Common myeloid progenitor, CD34-positive (primary cell): ENCODE data around the gene WIPI1.

Experiments used
- CTCF ChIA-PET: fragments of 350-600 bp; sonication (Branson Sonifier 250); formaldehyde crosslinking; loops from one replicate; lab custom pipeline; 2021; ENCODE audit warnings: antibody characterized with exemption; lab: Charles Lee
- POLR2A ChIA-PET: fragments of 350-600 bp; sonication (Branson Sonifier 250); formaldehyde crosslinking; loops from one replicate; lab custom pipeline; 2021; ENCODE audit warnings: antibody characterized with exemption; lab: Charles Lee
- DNase-seq, 3 donors: peaks; one replicate each; pipeline versions ENCODE4 v3.0.0 to v3.0.0-alpha.2; 2013
- H3K27ac ChIP-seq, 2 experiments: 1 replicate in 1 of 2; 2 replicates in 1 of 2; pipeline ENCODE4 v1.7.0; 2013; ENCODE audit warnings: inconsistent platforms in 2 of 2, low read length in 2 of 2, mild to moderate bottlenecking in 2 of 2, low read depth in 1 of 2, moderate library complexity in 1 of 2; ENCODE audit not compliant: severe bottlenecking in 2 of 2, insufficient read depth in 1 of 2, poor library complexity in 1 of 2
- H3K27me3 ChIP-seq, 5 experiments: replicated peaks in 2 of 5; 1 replicate in 3 of 5; 2 replicates in 2 of 5; pipeline versions ENCODE4 v1.6.1 to v1.7.0; 2013; ENCODE audit warnings: low read length in 4 of 5, mild to moderate bottlenecking in 2 of 5, moderate library complexity in 2 of 5, inconsistent platforms in 1 of 5; ENCODE audit not compliant: insufficient read depth in 5 of 5, control insufficient read depth in 4 of 5
- H3K36me3 ChIP-seq, 4 experiments: 1 replicate in 2 of 4; 2 replicates in 2 of 4; pipeline versions ENCODE4 v1.6.1 to v1.7.0; 2013; ENCODE audit warnings: low read length in 3 of 4, control low read depth in 1 of 4, mild to moderate bottlenecking in 1 of 4; ENCODE audit not compliant: control insufficient read depth in 4 of 4, insufficient read depth in 4 of 4
- H3K4me1 ChIP-seq, 4 experiments: 1 replicate in 3 of 4; 2 replicates in 1 of 4; pipeline versions ENCODE4 v1.6.1 to v1.7.1; 2013; ENCODE audit warnings: low read length in 3 of 4, mild to moderate bottlenecking in 3 of 4, control low read depth in 1 of 4, inconsistent platforms in 1 of 4, moderate library complexity in 1 of 4; ENCODE audit not compliant: control insufficient read depth in 4 of 4, insufficient read depth in 4 of 4; ENCODE audit errors: control extremely low read depth in 1 of 4
- H3K4me3 ChIP-seq, 7 experiments: 1 replicate in 4 of 7; 2 replicates in 3 of 7; pipeline versions ENCODE4 v1.5.1 to v1.7.0; 2013; ENCODE audit warnings: mild to moderate bottlenecking in 7 of 7, low read length in 6 of 7, moderate library complexity in 6 of 7, inconsistent platforms in 2 of 7, low read depth in 2 of 7, control low read depth in 1 of 7; ENCODE audit not compliant: insufficient read depth in 4 of 7, control insufficient read depth in 1 of 7; ENCODE audit errors: extremely low read depth in 1 of 7
- H3K9me3 ChIP-seq, 5 experiments: 1 replicate in 4 of 5; 2 replicates in 1 of 5; pipeline versions ENCODE4 v1.6.1 to v1.7.1; 2013; ENCODE audit warnings: low read length in 4 of 5, mild to moderate bottlenecking in 2 of 5, inconsistent platforms in 1 of 5, low read depth in 1 of 5, moderate library complexity in 1 of 5; ENCODE audit not compliant: control insufficient read depth in 4 of 5, insufficient read depth in 2 of 5; ENCODE audit errors: control extremely low read depth in 1 of 5
- WGBS: methylation state at CpG from one replicate; pipeline ENCODE4 v1.1.5; 2013; ENCODE audit not compliant: insufficient coverage; 5-methylcytosine and 5-hydroxymethylcytosine counted together

The WIPI1 gene

GRCh38 chr17:68480885-68481284, 23.6 kb upstream of the WIPI1 start:
- no CpG with 5 or more reads among the region's 4 CpGs for WGBS
- peak in 1 of 3 donors; percentile 31 for DNase-seq
- POLR2A ChIA-PET: no interaction called here
- Histone ChIP-seq H3K9me3 (peaks cover 0 to 4% (median 0%) of the 10 kb centered on the region in 5 experiments), H3K4me1 (peaks cover 1 to 10% (median 6%) of the 10 kb centered on the region in 4 experiments), H3K27me3 (no peaks in the 10 kb centered on the region), H3K4me3 (no peak overlapping the region), H3K27ac (no peak overlapping the region), H3K36me3 (no peaks in the 10 kb centered on the region)
- CTCF ChIA-PET: interaction anchor here (0.6 to 1.1 kb wide), 3 partner anchors 14 to 31 kb away, joined by 3 read pairs; partner anchors contain the start of gene PRKAR1A

DNA sequence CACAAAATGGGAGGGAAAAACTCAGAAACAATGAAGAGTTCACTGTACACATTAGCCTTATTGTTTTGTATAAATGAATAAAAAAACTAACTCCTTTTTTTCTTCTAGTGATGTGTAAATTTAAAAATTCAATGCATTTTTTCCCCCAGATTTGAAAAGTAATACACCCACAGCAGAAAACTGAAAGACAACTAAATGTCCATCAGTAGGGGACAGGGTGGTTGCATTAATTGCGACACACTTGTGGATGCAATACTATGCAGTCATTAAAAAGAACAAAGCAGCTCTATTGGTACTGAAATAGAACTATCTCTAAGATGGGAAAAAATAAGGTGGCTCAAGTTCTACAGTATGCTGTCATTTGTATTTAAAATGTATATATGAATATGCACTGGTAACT, 13.7 kb upstream of the WIPI1 start:
- no CpG with 5 or more reads among the region's 1 CpG for WGBS
- Histone ChIP-seq H3K4me3 (no peak overlapping the region), H3K9me3 (no peaks in the 10 kb centered on the region), H3K27ac (no peak overlapping the region), H3K27me3 (no peaks in the 10 kb centered on the region), H3K4me1 (no peaks in the 10 kb centered on the region), H3K36me3 (no peaks in the 10 kb centered on the region)
- no peak for DNase-seq
- ChIA-PET POLR2A (no interaction called here), CTCF (interaction anchor here (1.0 kb wide), 1 partner anchor 25 kb away, joined by 6 read pairs; no protein-coding TSS in a partner anchor)

DNA sequence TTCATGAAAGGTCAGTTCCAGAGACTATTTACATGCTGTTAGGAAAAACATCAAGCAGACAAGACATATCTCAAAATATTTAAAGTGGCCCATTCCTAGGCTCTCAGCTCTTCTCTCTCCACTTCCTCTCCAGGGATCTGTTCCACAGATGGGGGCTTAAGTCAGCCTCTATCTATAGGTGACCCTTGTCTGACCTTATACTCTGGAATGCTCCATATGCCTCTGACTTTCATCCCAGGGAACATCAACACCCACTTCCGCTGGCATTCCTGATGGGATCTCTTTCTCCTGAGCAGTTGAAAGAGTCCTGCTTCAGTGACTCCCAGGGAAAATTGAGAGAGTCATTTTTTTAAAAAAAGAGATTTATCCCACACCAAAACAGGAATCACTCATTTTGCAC, 11.5 kb upstream of the WIPI1 start:
- Histone ChIP-seq H3K4me1 (no peaks in the 10 kb centered on the region), H3K36me3 (no peaks in the 10 kb centered on the region), H3K27me3 (no peaks in the 10 kb centered on the region), H3K27ac (no peak overlapping the region), H3K9me3 (no peaks in the 10 kb centered on the region), H3K4me3 (no peak overlapping the region)
- ChIA-PET CTCF (interaction anchor here (1.1 to 4.0 kb wide), 6 partner anchors 9 to 296 kb away, joined by 3 to 21 read pairs (median 4); no protein-coding TSS in a partner anchor), POLR2A (no interaction called here)
- no peak for DNase-seq
- 100% methylated on average over 1 of the region's 1 CpG for WGBS

DNA sequence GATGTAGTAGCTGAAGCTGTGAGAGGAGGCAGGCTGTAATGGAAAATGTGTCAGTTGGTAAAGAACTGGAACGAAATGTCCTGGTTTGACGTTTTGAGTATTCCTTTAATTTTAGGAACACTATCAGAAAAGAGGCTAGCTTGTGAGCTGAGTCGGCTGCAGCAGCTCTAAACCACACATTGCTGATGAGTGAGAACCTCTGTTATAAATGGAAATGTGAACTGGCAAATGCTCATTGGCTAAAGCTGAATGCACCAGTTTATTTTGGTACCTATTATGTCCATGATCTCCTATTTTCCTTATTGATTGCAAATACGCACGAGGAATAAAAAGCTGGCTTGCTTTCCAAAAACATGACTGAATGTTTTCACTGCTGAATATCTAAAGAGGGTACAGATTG, 11.0 kb upstream of the WIPI1 start:
- H3K9me3 ChIP-seq: no peaks in the 10 kb centered on the region
- H3K36me3 ChIP-seq: no peaks in the 10 kb centered on the region
- H3K27ac ChIP-seq: no peak overlapping the region
- no peak for DNase-seq
- POLR2A ChIA-PET: no interaction called here
- peaks cover 0 to 2% (median 0%) of the 10 kb centered on the region in 4 experiments for H3K4me1 ChIP-seq
- CTCF ChIA-PET: interaction anchor here (0.7 to 4.0 kb wide), 8 partner anchors 9 to 777 kb away, joined by 3 to 21 read pairs (median 4); no protein-coding TSS in a partner anchor
- H3K27me3 ChIP-seq: no peaks in the 10 kb centered on the region
- H3K4me3 ChIP-seq: no peak overlapping the region
- WGBS: 76% methylated on average over 5 of the region's 5 CpGs

DNA sequence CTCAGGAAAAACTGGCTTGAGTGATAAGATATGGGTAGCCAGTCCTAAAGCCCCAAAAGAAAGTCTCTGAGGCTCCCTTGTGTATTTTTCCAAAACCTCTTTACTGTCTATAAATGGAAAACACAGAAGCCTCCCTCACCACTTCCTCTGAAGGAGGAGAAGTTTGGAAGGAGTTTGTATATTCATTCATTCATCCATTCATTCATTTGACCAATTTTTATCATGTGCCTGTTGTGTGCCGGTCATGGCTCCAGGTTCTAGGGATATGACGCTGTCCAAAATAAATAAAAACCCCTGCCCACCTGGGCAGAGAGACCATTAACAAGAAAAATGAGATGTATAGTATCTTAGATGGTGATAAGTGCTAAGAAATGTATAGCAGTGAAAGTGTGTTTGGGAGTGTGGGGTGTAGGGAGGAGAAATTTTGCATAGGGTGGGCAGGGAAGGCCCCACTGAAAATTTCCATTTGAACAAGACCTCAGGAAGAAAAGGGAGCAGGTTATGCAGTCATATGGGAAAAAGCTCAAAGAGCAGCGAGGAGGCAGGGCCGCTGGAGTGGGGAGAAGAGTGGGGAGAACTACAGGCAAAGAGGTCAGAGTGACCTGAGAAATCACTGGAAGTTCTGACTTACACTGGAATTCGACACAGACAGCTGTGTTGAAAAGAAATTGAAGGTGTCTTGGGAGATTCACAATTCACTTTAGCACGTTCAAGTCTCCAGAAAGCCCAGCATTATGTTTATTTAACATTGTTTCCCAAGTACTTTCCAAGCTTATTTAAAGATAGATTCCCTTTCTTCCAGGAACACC, 6.1 kb upstream of the WIPI1 start:
- 87% methylated on average over 3 of the region's 6 CpGs for WGBS
- H3K36me3 ChIP-seq: no peaks in the 10 kb centered on the region
- no peak overlapping the region for H3K27ac ChIP-seq
- H3K4me1 ChIP-seq: peaks cover 17 to 34% (median 28%) of the 10 kb centered on the region in 4 experiments
- CTCF ChIA-PET: interaction anchor here (0.5 to 2.6 kb wide), 20 partner anchors 18 to 520 kb away, joined by 3 to 13 read pairs (median 3); no protein-coding TSS in a partner anchor
- DNase-seq: no peak
- no peaks in the 10 kb centered on the region for H3K27me3 ChIP-seq
- H3K9me3 ChIP-seq: no peaks in the 10 kb centered on the region
- POLR2A ChIA-PET: no interaction called here
- H3K4me3 ChIP-seq: no peak overlapping the region

DNA sequence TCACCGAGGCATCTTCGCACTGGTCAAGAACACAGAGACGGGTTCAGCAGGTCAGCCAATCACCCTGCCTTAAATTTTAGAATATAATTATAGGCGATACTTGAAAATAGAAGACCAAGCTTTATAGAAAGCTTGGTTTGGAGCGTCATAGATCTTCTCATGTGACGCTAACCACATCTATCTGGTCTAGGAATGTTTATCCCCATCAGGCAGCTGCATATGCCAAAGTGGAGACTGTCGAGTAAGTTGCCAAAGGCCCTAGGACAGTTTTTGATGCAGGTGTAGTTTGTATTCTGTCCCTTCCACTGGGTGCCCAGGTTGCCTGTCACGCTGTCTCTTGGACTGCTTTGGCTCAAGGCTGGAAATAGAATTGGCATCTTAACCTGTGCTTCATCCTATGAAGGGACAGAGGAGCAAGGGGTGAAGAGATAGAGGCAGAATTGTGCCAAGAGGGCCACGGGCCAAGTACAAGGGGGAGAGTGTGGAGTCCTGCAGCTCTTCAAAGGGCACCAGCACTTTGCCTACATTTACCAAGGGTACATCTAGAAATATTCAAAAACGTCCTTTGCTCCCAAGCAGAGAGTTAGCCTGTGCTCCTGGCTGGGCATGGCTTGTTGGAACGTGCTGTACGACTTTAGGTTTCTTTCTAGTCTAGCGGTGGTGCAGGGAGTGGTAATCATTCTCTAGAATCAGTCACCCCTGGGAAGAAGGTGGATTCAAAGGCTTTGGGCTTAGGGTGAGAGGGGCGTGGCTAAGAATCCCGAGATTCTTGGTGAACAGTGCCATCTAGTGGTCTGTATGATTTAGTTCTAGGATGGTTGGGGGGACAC, 5.3 kb upstream of the WIPI1 start:
- WGBS: 52% methylated on average over 10 of the region's 15 CpGs
- H3K9me3 ChIP-seq: no peaks in the 10 kb centered on the region
- no peaks in the 10 kb centered on the region for H3K36me3 ChIP-seq
- POLR2A ChIA-PET: interaction anchor here (0.9 kb wide), 1 partner anchor 23 kb away, joined by 3 read pairs; no protein-coding TSS in a partner anchor
- H3K4me1 ChIP-seq: peaks cover 22 to 41% (median 34%) of the 10 kb centered on the region in 4 experiments
- no peak overlapping the region for H3K27ac ChIP-seq
- DNase-seq: peak; percentile 88 to 93 (median 89)
- no peaks in the 10 kb centered on the region for H3K27me3 ChIP-seq
- CTCF ChIA-PET: interaction anchor here (0.9 to 2.3 kb wide), 11 partner anchors 17 to 406 kb away, joined by 3 to 13 read pairs (median 4); partner anchors contain the start of gene AMZ2
- H3K4me3 ChIP-seq: peak overlapping the region in 1 of 7 experiments; percentile 12
